Astrocyte (in vitro differentiated cells and primary cell): Measurements from ENCODE around the gene TOP3A.

Source experiments
- CTCF ChIP-seq: IDR thresholded peaks from 2 replicates; pipeline ENCODE4 v1.5.1; 2011; ENCODE audit warnings: low read depth, mild to moderate bottlenecking, inconsistent platforms, low read length, moderate library complexity; ENCODE audit not compliant: insufficient read depth
- EZH2 ChIP-seq: IDR thresholded peaks from 2 replicates; pipeline ENCODE4 v1.6.1; 2012; ENCODE audit warnings: mild to moderate bottlenecking, low read length, inconsistent platforms; ENCODE audit not compliant: insufficient read depth

DNA sequence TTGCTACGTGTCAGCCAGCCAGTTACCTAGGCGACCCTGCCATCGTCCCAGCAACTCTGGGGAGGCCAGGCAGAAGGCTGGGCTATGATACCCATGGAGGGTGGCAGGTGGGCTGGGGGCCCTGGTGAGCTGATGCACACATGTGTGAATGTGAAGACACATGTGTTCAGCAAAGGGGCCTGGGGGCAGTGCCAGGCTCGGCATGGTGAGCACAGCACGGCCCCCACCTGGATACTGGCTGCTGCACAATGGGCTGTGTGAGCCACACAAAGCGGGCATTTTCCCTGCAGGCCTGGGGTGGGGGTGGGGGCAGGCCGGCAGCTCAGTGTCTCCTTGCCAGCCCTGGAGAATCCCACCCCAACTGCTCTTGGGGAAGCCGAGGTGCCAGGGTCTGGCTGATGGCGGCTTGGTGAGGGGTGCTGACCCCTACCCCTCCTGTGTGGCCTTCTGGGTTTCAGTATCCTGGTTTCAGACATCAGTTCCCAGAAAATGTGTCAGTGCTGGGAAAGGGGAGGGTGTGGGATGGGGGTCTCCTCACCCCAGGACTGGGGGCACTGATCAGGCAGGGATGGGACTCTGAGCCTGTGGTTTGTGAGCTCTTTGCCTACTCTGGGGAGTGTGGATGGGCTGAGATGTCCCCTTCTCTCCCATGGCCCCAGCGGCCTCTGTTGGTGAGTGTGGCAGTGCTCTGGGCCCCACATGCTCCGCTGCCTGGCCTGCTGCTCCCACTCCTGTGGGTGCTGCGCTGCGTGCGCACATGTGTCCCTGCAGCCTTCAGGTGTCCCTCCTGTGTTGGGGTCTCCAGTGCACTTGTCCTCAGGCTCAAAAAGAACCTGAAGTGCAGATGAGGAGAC, 84.3 kb downstream of the TOP3A start:
- TF ChIP-seq EZH2 (no peak), CTCF (no peak)
